Measurements from ENCODE around the gene GM2A. TPM values are rescaled to one million over a fixed set of nuclear protein-coding genes. Genes with fewer than 3 reads are reported as not detected.

The GM2A gene
- total RNA-seq, 1 donor from 2014 or later: 35.4 TPM

DNA sequence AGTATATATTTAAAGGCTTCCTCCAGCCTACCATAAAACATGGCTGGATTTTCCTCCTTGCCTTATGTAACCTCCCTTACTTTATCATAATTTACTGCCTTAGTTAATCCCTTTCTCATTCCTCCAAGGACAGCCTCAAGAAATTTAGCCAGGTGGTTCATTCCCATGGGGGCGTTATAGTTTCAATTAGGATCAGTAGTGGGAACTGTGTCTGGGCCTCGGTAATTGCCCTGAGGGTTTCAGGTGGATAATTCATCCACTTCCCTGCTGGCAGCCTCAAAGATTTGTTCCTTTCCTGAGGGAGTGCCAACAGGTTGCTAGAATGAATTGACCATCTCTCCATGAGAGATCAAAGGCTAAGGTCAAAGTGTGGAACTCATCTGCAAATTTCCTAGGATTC is 4.3 kb upstream of the GM2A start:
- H3K9me3 ChIP-seq (replicated peaks): no peaks in the 10 kb centered on the region
- TF ChIP-seq, protein P1, sequence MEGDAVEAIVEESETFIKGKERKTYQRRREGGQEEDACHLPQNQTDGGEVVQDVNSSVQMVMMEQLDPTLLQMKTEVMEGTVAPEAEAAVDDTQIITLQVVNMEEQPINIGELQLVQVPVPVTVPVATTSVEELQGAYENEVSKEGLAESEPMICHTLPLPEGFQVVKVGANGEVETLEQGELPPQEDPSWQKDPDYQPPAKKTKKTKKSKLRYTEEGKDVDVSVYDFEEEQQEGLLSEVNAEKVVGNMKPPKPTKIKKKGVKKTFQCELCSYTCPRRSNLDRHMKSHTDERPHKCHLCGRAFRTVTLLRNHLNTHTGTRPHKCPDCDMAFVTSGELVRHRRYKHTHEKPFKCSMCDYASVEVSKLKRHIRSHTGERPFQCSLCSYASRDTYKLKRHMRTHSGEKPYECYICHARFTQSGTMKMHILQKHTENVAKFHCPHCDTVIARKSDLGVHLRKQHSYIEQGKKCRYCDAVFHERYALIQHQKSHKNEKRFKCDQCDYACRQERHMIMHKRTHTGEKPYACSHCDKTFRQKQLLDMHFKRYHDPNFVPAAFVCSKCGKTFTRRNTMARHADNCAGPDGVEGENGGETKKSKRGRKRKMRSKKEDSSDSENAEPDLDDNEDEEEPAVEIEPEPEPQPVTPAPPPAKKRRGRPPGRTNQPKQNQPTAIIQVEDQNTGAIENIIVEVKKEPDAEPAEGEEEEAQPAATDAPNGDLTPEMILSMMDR (IDR thresholded peaks at IDR 0.05; ENCODE audit: borderline replicate concordance): no peak
- no peaks in the 10 kb centered on the region for H3K36me3 ChIP-seq
- peaks cover 12% of the 10 kb centered on the region for H3K4me1 ChIP-seq
- intact Hi-C loops (cut with micrococcal nuclease): loop anchor here (10.0 kb wide), 1 partner anchor 124 kb away; no protein-coding TSS in a partner anchor
- no peaks in the 10 kb centered on the region for H3K27me3 ChIP-seq (ENCODE audit: low read depth)
- H3K27ac ChIP-seq (replicated peaks): no peak overlapping the region
- no peak for DNase-seq
- no peak overlapping the region for H3K4me3 ChIP-seq

DNA sequence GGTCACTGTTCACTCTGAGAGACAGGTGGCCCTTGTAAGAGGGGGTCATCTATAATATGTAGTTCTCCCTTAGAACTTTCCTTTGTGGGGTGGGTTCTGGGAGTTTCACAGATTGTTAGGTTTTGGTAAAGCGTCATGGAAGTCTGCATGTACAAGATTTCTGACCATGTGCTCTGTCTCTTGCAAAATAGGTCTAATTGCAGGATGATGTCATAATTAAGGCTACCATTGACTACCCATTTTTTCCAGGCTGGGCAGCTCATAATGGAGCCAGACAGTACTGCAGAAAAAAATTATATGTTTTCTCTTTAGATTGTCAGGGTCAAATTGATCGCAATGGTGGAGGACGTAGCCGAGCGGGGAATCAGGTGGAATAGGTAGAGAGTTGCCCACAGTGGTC is 3.7 kb upstream of the GM2A start:
- no peak overlapping the region for H3K4me3 ChIP-seq
- H3K36me3 ChIP-seq: no peaks in the 10 kb centered on the region
- no peak overlapping the region for H3K27ac ChIP-seq (replicated peaks)
- H3K4me1 ChIP-seq: peaks cover 19% of the 10 kb centered on the region
- no peak for DNase-seq
- H3K27me3 ChIP-seq (ENCODE audit: low read depth): no peaks in the 10 kb centered on the region
- no peaks in the 10 kb centered on the region for H3K9me3 ChIP-seq (replicated peaks)
- intact Hi-C loops (cut with micrococcal nuclease): loop anchor here (10.0 kb wide), 1 partner anchor 124 kb away; no protein-coding TSS in a partner anchor
- TF ChIP-seq, protein P1 (IDR thresholded peaks at IDR 0.05; ENCODE audit: borderline replicate concordance): no peak

DNA sequence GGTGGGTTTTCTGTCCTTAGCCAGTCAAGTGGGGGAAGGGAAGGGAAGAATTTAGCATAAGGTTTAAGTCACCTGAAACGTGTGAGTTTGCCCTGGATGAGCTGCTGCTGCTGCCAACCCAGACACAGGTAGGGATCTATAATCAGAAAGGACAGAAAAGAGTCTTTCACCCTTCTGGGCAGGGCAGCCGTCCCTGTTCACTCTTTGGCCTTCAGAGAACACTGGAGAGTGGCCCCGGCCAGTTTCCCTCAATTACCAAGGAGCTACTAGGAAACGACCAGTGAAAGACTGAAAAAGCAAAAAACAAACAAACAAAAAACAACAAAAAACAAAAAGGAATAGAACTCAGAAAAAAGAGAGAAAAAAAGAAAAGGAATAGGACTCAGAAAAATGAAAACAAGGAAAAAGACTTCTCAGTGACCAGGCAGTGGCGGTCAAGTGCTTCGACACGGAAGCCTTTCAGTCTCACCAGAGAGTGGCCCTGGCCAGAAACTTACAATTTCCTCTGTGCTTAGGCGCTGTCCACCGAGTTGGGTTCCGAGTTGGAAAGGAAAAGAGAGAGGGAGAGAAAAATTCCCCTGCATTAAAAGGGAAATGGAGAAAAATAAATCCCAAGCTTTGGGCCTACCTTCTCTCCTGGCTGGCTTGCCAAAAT is 2.5 kb upstream of the GM2A start:
- intact Hi-C loops (cut with micrococcal nuclease): no loop called here
- Histone ChIP-seq H3K4me1 (peaks cover 30% of the 10 kb centered on the region), H3K27ac (replicated peaks) (no peak overlapping the region), H3K36me3 (no peaks in the 10 kb centered on the region), H3K4me3 (no peak overlapping the region), H3K27me3 (ENCODE audit: low read depth) (no peaks in the 10 kb centered on the region), H3K9me3 (replicated peaks) (no peaks in the 10 kb centered on the region)
- TF ChIP-seq, protein P1 (IDR thresholded peaks at IDR 0.05; ENCODE audit: borderline replicate concordance): no peak
- DNase-seq: no peak

DNA sequence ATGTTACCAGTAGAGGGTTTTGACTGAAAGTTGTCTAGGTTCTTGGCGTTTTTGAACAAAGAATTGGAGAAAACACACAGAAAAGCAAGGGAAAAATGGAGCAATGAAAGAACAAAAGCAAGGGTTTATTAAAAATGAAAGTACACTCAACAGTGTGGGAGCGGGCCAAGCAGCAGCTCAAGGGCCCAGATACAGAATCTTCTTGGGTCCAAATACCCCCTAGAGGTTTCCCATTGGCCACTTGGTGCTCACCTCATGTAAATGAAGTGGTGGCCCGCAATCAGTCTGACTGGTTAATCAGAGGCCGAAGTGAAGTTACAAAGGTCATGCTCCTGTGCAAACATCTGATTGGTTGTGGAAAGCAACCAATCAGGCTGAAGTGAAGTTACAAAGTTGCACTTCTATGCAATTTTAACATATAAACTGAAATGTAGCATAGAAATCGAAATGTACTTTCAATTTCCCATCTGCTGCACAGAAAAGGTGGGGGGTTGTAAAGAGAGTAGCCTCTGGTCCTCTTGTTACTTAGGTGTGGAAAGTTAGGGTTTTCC is 1.9 kb upstream of the GM2A start:
- H3K27ac ChIP-seq (replicated peaks): no peak overlapping the region
- H3K9me3 ChIP-seq (replicated peaks): no peaks in the 10 kb centered on the region
- H3K4me3 ChIP-seq: no peak overlapping the region
- no peak for DNase-seq
- peaks cover 37% of the 10 kb centered on the region for H3K4me1 ChIP-seq
- TF ChIP-seq, protein P1 (IDR thresholded peaks at IDR 0.05; ENCODE audit: borderline replicate concordance): no peak
- intact Hi-C loops (cut with micrococcal nuclease): no loop called here
- no peaks in the 10 kb centered on the region for H3K27me3 ChIP-seq (ENCODE audit: low read depth)
- no peaks in the 10 kb centered on the region for H3K36me3 ChIP-seq

DNA sequence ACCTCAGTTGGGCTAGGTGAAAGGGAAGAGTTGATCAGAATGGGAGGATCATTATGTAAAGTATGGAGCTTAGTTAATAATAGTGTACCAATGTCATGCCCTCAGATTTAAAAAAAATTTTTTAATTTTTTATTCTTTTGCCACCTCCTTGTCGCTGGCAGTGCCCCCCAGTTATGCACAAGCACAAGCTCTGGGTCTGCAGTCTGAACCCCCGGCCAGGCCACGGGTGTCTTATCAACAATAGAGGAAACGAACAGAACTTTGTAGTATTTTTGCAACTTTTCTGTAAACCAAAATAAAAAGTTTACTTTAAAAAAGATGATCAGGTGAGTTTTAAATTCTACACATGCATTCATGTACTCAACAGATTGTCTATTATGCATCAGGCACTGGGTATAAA is 1.4 kb upstream of the GM2A start:
- TF ChIP-seq, protein P1 (IDR thresholded peaks at IDR 0.05; ENCODE audit: borderline replicate concordance): no peak
- no peak overlapping the region for H3K4me3 ChIP-seq
- H3K36me3 ChIP-seq: no peaks in the 10 kb centered on the region
- H3K27me3 ChIP-seq (ENCODE audit: low read depth): no peaks in the 10 kb centered on the region
- DNase-seq: no peak
- intact Hi-C loops (cut with micrococcal nuclease): no loop called here
- H3K4me1 ChIP-seq: peaks cover 41% of the 10 kb centered on the region
- no peak overlapping the region for H3K27ac ChIP-seq (replicated peaks)
- H3K9me3 ChIP-seq (replicated peaks): no peaks in the 10 kb centered on the region

Data from left ventricle myocardium inferior (tissue), 1 donor.